SW 1271 (cell line): ENCODE measurements around the gene KCP.

ENCODE experiments used
- DNase-seq, 2 experiments: peaks; one replicate each; lab custom pipeline; 2025; lab: John Stamatoyannopoulos, UW

KCP gene

GRCh38 chr7:128827248-128827958 is 83.1 kb downstream of the KCP start:
- no peak for DNase-seq

- DNase-seq = no peak
Observed at GRCh38 chr7:128826916-128827247, 83.6 kb downstream of the KCP start.
